NCI-H1436 (cell line): ENCODE measurements around the gene NAA40.
"Not testable (repeated sequence)": the region's sequence is repeated elsewhere in the genome, so short reads cannot be mapped to it uniquely, and the experiment has no call there.

Source experiments
- DNase-seq: peaks from one replicate; lab custom pipeline; 2025; lab: John Stamatoyannopoulos, UW

The NAA40 gene

GRCh38 chr11:63939397-63939891, 642 bp downstream of the NAA40 start:
- DNase-seq: no peak

- no peak for DNase-seq
Measured at GRCh38 chr11:63940786-63941185, 2.0 kb downstream of the NAA40 start.

- no peak for DNase-seq
Measured at GRCh38 chr11:63941901-63942300, 3.1 kb downstream of the NAA40 start.

- no peak for DNase-seq
Measured at GRCh38 chr11:63942803-63943202, 4.0 kb downstream of the NAA40 start.

GRCh38 chr11:63944987-63945386, 6.2 kb downstream of the NAA40 start:
- DNase-seq: no peak

GRCh38 chr11:63945477-63946163, 6.8 kb downstream of the NAA40 start:
- DNase-seq: peak; percentile 65

- no peak for DNase-seq
Measured at GRCh38 chr11:63951779-63952536, 13.2 kb downstream of the NAA40 start.

GRCh38 chr11:63952570-63952969, 13.8 kb downstream of the NAA40 start:
- no peak for DNase-seq

- DNase-seq: no peak
Measured at GRCh38 chr11:63958008-63958407, 19.2 kb downstream of the NAA40 start.

- DNase-seq: no peak
Measured at GRCh38 chr11:63961608-63962412, 23.0 kb downstream of the NAA40 start.

GRCh38 chr11:63963895-63964294, 25.1 kb downstream of the NAA40 start:
- DNase-seq: not testable (repeated sequence)

GRCh38 chr11:63966444-63966843, 27.6 kb downstream of the NAA40 start:
- no peak for DNase-seq

GRCh38 chr11:63969461-63969860, 30.7 kb downstream of the NAA40 start:
- DNase-seq: no peak

GRCh38 chr11:63970902-63971301, 32.1 kb downstream of the NAA40 start:
- no peak for DNase-seq

GRCh38 chr11:63973912-63974258, 35.1 kb downstream of the NAA40 start:
- DNase-seq: not testable (repeated sequence)

GRCh38 chr11:63974259-63975143, 35.7 kb downstream of the NAA40 start, which contains the start of gene COX8A:
TSS of gene COX8A (plus strand) at chr11:63974620. CDS start at chr11:63974681, 61 bp downstream.
- DNase-seq: peak; percentile 99

GRCh38 chr11:63978551-63979239, 39.9 kb downstream of the NAA40 start:
- no peak for DNase-seq

- DNase-seq: no peak
Measured at GRCh38 chr11:63979426-63979825, 40.6 kb downstream of the NAA40 start.

GRCh38 chr11:63985812-63986155, 47.0 kb downstream of the NAA40 start:
- DNase-seq: no peak

GRCh38 chr11:63986156-63986931, 47.5 kb downstream of the NAA40 start, which contains the start of gene OTUB1:
TSS of gene OTUB1 (plus strand) at chr11:63986438. CDS start at chr11:63986457, 19 bp downstream.
- peak; percentile 89 for DNase-seq
